ENCODE results near the gene AVEN.

GRCh38 chr15:33839540-33839939 is 199.5 kb downstream of the AVEN start:
- TF ChIP-seq POLR2A (IDR thresholded peaks at IDR 0.05) (no peak), CTCF (IDR thresholded peaks at IDR 0.05) (no peak), POLR2AphosphoS5 (IDR thresholded peaks at IDR 0.05) (no peak)

Data from breast epithelium (tissue), 3 donors.